Cardiac fibroblast (primary cell): ENCODE results near the gene HIPK2.

Experiments
- DNase-seq, 2 donors: peaks; one replicate each; pipeline versions ENCODE4 v3.0.0 to v3.0.0-alpha.2; 2010; ENCODE audit warnings: low read depth in 2 of 2
- H3K4me3 ChIP-seq, 2 donors: replicated peaks in 1 of 2; 1 replicate in 1 of 2; 2 replicates in 1 of 2; pipeline ENCODE4 v1.5.1; 2011; ENCODE audit warnings: low read depth in 2 of 2, low read length in 2 of 2, mild to moderate bottlenecking in 2 of 2, moderate library complexity in 1 of 2
- TF ChIP-seq, protein P1 (sequence below): IDR thresholded peaks from one replicate; pipeline ENCODE4 v1.5.1; 2011; ENCODE audit warnings: low read depth, mild to moderate bottlenecking, low read length, inconsistent platforms

HIPK2 gene

DNA sequence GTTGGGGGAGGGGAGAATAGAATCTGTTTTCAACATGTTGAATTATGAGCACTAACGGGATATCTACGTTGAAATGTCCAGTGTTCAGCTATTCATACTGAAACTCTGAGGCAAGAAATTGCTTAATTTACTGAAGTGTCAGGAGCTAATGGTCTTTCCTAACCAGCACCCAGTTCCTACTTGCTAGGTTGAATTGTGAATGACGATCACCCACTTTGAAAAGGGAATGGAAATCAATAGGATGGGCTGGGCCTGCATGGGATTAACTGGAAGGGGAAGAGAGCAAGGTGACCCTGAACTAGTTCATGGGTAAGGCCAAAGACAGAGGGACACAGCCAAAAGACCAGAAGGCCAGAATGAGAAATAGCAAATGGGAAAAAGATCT is 51.3 kb downstream of the HIPK2 start:
- peak in 1 of 2 donors; percentile 42 for DNase-seq
- TF ChIP-seq, protein P1, sequence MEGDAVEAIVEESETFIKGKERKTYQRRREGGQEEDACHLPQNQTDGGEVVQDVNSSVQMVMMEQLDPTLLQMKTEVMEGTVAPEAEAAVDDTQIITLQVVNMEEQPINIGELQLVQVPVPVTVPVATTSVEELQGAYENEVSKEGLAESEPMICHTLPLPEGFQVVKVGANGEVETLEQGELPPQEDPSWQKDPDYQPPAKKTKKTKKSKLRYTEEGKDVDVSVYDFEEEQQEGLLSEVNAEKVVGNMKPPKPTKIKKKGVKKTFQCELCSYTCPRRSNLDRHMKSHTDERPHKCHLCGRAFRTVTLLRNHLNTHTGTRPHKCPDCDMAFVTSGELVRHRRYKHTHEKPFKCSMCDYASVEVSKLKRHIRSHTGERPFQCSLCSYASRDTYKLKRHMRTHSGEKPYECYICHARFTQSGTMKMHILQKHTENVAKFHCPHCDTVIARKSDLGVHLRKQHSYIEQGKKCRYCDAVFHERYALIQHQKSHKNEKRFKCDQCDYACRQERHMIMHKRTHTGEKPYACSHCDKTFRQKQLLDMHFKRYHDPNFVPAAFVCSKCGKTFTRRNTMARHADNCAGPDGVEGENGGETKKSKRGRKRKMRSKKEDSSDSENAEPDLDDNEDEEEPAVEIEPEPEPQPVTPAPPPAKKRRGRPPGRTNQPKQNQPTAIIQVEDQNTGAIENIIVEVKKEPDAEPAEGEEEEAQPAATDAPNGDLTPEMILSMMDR, result no peak
- H3K4me3 ChIP-seq, result no peak overlapping the region

DNA sequence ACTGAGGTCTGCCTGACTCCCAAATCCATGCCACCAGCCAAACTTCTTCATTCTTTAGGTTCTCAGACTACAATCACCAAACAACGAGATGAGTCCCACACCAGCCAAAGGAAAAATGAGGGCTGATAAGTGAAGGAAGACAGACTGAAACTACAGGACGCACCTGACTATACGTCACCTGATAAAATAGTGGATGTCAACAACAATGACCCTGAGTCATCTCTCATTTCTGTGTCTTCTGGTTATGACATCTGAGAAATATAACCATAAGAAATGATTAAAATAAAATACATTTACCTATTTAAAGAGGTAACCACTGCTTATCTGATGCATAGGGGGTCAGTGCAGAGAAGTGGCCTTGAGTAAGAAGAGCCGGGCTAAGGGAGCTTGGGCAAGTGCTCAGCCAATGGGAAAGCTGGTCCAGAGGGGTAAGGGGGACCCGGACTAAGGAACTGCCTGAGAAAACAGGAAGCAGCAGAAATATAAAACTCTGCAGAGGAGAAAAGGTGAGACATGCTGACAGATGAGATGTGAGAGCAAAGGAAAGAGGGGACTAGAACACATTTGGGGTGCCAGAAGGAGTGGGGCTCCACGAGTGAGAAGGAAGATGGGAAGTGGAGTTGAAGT is 51.8 kb downstream of the HIPK2 start:
- no peak for DNase-seq
- H3K4me3 ChIP-seq, result no peak overlapping the region
- TF ChIP-seq, protein P1, result no peak

DNA sequence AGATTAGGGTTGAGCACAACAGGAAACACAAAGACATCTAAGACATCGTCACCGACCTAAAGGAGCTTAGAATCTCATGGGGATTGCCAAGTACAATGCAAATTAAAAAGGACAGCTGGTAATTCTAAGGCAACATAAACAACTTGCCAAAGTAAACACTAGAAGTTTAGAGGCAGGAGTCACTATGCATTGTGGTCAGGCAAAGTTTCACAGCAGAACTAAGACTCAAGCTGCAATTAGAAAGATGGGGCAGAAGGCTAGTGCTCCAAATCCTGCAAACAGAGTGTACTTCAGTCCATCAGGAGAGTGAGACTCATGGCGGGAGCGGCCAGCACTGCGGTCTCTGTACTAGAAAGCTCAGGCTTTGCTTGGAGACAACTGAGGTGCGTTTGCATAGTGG is 52.7 kb downstream of the HIPK2 start:
- H3K4me3 ChIP-seq, result no peak overlapping the region
- peak; percentile 74 to 94 for DNase-seq
- TF ChIP-seq, protein P1, result no peak

DNA sequence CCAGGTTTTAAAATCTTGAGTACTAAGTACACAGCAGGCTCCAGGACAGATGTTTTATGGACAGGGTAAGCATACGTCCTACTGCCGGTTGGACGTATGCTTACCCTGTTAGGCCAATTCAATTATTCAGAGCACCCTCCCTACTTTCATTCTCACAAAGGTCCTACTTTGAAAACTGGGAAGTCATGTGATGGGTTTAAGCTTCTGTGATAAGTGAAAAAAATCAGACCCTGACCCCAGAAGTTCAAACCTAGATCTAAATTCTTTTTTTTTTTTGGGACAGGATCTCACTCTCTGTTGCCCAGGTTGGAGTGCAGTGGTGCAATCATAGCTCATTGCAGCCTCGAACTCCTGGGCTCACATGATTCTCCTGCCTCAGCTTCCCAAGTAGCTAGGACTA is 55.2 kb downstream of the HIPK2 start:
- no peak overlapping the region for H3K4me3 ChIP-seq
- TF ChIP-seq, protein P1, result no peak
- DNase-seq, result no peak

DNA sequence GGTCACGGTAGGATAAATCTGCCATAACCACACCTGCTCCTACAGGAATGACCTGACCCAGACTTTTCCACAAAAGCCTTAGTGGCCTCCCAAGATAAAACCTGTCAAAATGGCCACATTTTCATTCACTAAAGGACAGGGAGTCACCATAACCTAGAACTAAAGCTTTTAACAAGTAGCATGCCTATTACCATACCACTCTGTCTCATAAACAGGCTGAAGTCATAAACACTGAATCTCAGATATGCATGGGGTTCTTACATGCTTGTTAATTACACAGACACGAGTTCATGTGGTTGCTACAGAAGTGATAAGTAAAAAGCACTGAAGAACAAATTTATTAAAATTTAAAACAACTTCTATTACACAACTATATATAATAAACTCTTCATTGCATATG is 56.0 kb downstream of the HIPK2 start:
- DNase-seq, result no peak
- H3K4me3 ChIP-seq, result no peak overlapping the region
- TF ChIP-seq, protein P1, result no peak

DNA sequence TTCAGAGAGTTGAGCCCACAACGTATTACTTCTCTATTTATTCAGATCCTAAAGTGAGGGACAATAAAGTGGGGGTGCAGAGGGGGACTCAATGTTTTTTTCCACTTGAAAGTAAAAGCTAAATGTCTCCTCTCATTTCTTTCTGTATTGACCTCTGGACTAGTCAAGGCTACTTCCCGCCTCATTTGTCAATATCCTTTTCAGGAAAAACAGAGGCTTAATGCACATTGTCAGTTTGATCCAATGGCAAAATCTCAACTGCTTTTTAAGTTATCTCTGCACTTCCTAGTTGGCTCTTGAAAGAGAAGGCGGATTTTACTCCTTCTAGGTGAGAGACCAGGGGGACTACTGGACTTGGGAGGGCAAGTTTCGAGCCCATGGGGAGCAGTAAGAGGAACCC is 56.4 kb downstream of the HIPK2 start:
- TF ChIP-seq, protein P1, result no peak
- no peak for DNase-seq
- no peak overlapping the region for H3K4me3 ChIP-seq

DNA sequence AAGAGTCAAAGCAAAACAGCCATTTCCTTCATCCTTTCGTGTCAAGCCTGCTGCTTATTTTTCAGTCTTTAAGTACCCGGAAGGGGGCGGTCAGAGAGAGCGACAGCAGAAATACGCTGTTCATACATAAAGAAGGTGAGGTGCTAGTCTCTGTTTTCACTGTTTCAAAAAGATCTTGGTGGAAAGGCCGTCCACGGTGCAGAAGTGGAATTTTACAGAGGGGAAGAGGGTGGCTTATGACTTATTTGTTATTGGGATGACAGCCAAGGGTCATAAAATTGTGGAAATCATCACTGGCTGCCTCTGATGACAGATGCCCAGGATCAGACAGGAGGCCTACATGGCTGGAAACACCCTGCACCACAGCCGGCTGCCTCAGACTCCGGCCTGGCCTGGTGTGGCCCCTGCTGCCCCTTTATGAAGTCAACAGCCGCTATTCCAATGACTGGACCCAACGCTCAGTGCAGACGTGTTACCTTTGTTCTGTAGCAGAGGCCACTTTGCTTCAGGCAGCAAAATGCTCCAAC is 57.0 kb downstream of the HIPK2 start:
- DNase-seq, result peak; percentile 32 to 62
- H3K4me3 ChIP-seq, result no peak overlapping the region
- TF ChIP-seq, protein P1, result no peak
